NCI-H1436 (cell line): ENCODE measurements around the gene BNIP3.
"Not testable (repeated sequence)": the region's sequence is repeated elsewhere in the genome, so short reads cannot be mapped to it uniquely, and the experiment has no call there.

Experiments used
- DNase-seq: peaks from one replicate; lab custom pipeline; 2025; lab: John Stamatoyannopoulos, UW

BNIP3 gene

GRCh38 chr10:132001238-132001972 lies 19.7 kb upstream of the BNIP3 start:
- peak; percentile 73 for DNase-seq

- no peak for DNase-seq
Measured at GRCh38 chr10:131998845-131999681, 17.3 kb upstream of the BNIP3 start.

- DNase-seq: no peak
Measured at GRCh38 chr10:131998050-131998844, 16.5 kb upstream of the BNIP3 start.

- no peak for DNase-seq
Measured at GRCh38 chr10:131997366-131998049, 15.8 kb upstream of the BNIP3 start.

- DNase-seq: no peak
Measured at GRCh38 chr10:131996466-131997365, 15.0 kb upstream of the BNIP3 start.

GRCh38 chr10:131994435-131994834 lies 12.7 kb upstream of the BNIP3 start:
- no peak for DNase-seq

GRCh38 chr10:131993275-131993674 lies 11.6 kb upstream of the BNIP3 start:
- no peak for DNase-seq

GRCh38 chr10:131991726-131992125 lies 10.0 kb upstream of the BNIP3 start:
- no peak for DNase-seq

- DNase-seq: not testable (repeated sequence)
Measured at GRCh38 chr10:131987786-131988185, 6.1 kb upstream of the BNIP3 start.

GRCh38 chr10:131987301-131987700 lies 5.6 kb upstream of the BNIP3 start:
- not testable (repeated sequence) for DNase-seq

- DNase-seq: not testable (repeated sequence)
Measured at GRCh38 chr10:131986851-131987250, 5.1 kb upstream of the BNIP3 start.

- DNase-seq: no peak
Measured at GRCh38 chr10:131983780-131984179, 2.1 kb upstream of the BNIP3 start.

- no peak for DNase-seq
Measured at GRCh38 chr10:131982796-131983195, 1.1 kb upstream of the BNIP3 start.

- no peak for DNase-seq
Measured at GRCh38 chr10:131982185-131982756, 548 bp upstream of the BNIP3 start.

GRCh38 chr10:131980761-131981428 lies 828 bp downstream of the BNIP3 start:
- no peak for DNase-seq

GRCh38 chr10:131980321-131980720 lies 1.4 kb downstream of the BNIP3 start:
- no peak for DNase-seq

- no peak for DNase-seq
Measured at GRCh38 chr10:131979821-131980270, 1.9 kb downstream of the BNIP3 start.

- no peak for DNase-seq
Measured at GRCh38 chr10:131979336-131979735, 2.4 kb downstream of the BNIP3 start.

- no peak for DNase-seq
Measured at GRCh38 chr10:131978851-131979250, 2.9 kb downstream of the BNIP3 start.

GRCh38 chr10:131978366-131978765 lies 3.4 kb downstream of the BNIP3 start:
- no peak for DNase-seq
